ENCODE measurements around the gene THADA.
A peak's percentile ranks its signal among the peaks of the same experiment; 100 is the strongest.

THADA gene

DNA sequence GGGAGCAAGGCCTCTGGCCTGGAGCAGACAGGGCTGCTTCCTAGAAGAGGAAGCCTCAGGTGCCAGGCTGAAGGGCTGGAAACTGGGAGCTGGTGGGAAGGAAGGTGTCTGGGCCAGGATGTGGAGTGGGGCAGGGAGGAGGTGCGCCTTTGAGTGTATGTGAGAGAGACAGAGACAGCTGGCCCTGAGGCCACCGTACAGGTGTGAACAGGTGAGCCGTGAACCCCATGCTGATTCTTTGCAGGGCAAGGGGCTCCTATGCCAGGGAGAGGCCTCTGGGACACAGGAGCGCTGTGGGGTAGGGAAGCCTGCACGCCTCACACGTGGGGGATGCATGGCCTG lies 385.7 kb downstream of the THADA start:
- WGBS (ENCODE audit: insufficient coverage): 73% methylated on average over 5 of the region's 6 CpGs
- no peaks in the 10 kb centered on the region for H3K36me3 ChIP-seq (ENCODE audit: control insufficient read depth in 4 of 4, insufficient read depth in 4 of 4, low read length in 3 of 4)
- no peak for DNase-seq
- H3K4me3 ChIP-seq (ENCODE audit: control insufficient read depth in 1 of 7, extremely low read depth in 1 of 7, insufficient read depth in 4 of 7, low read depth in 2 of 7, low read length in 6 of 7): peak overlapping the region in 1 of 7 experiments; percentile 16
- H3K27ac ChIP-seq (ENCODE audit: insufficient read depth in 1 of 2, low read depth in 1 of 2, low read length in 2 of 2, poor library complexity in 1 of 2, severe bottlenecking in 2 of 2): peak overlapping the region; percentile 59 to 69
- H3K9me3 ChIP-seq (ENCODE audit: control extremely low read depth in 1 of 5, control insufficient read depth in 4 of 5, insufficient read depth in 2 of 5, low read depth in 1 of 5, low read length in 4 of 5): no peaks in the 10 kb centered on the region
- POLR2A ChIA-PET: interaction anchor here (1.3 kb wide), 1 partner anchor 36 kb away, joined by 4 read pairs; no protein-coding TSS in a partner anchor
- CTCF ChIA-PET: interaction anchor here (0.6 to 1.4 kb wide), 10 partner anchors 8 to 275 kb away, joined by 3 read pairs; no protein-coding TSS in a partner anchor
- no peaks in the 10 kb centered on the region for H3K27me3 ChIP-seq (replicated peaks in 2 of 5; ENCODE audit: control insufficient read depth in 4 of 5, insufficient read depth in 5 of 5, low read length in 4 of 5)
- peaks cover 18 to 78% (median 57%) of the 10 kb centered on the region in 4 experiments for H3K4me1 ChIP-seq (ENCODE audit: control extremely low read depth in 1 of 4, control insufficient read depth in 4 of 4, insufficient read depth in 4 of 4, low read length in 3 of 4)

DNA sequence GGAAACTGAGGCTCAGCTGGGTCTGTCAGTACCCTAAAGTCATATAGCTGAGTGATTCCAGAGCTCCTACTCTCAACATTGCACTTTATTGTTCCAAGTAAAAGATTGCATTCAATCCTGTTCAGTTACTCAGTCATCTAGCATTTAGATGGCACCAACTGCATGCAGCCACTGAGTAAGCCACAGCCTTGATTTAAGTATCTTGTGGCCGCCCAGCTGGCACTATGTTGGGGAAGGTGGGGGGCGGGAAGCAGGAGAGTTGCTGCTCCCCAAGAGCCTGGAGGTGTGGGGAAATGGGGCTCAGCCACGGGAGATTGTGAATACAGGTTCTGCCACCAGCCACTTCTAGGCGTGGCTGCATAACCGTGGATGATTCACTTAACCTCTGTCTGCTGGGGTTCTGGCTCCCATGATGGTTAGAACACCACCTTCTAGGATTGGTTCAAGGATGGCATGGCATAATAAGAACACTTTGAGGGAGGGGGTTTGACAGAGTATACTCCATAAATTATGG lies 386.6 kb downstream of the THADA start:
- no peak overlapping the region for H3K4me3 ChIP-seq (ENCODE audit: control insufficient read depth in 1 of 7, extremely low read depth in 1 of 7, insufficient read depth in 4 of 7, low read depth in 2 of 7, low read length in 6 of 7)
- DNase-seq: no peak

GRCh38 chr2:43207553-43208300 lies 388.1 kb downstream of the THADA start:
- Histone ChIP-seq H3K36me3 (ENCODE audit: control insufficient read depth in 4 of 4, insufficient read depth in 4 of 4, low read length in 3 of 4) (no peaks in the 10 kb centered on the region), H3K27me3 (replicated peaks in 2 of 5; ENCODE audit: control insufficient read depth in 4 of 5, insufficient read depth in 5 of 5, low read length in 4 of 5) (no peaks in the 10 kb centered on the region), H3K4me3 (ENCODE audit: control insufficient read depth in 1 of 7, extremely low read depth in 1 of 7, insufficient read depth in 4 of 7, low read depth in 2 of 7, low read length in 6 of 7) (no peak overlapping the region), H3K27ac (ENCODE audit: insufficient read depth in 1 of 2, low read depth in 1 of 2, low read length in 2 of 2, poor library complexity in 1 of 2, severe bottlenecking in 2 of 2) (no peak overlapping the region), H3K9me3 (ENCODE audit: control extremely low read depth in 1 of 5, control insufficient read depth in 4 of 5, insufficient read depth in 2 of 5, low read depth in 1 of 5, low read length in 4 of 5) (no peaks in the 10 kb centered on the region), H3K4me1 (ENCODE audit: control extremely low read depth in 1 of 4, control insufficient read depth in 4 of 4, insufficient read depth in 4 of 4, low read length in 3 of 4) (peaks cover 11 to 73% (median 54%) of the 10 kb centered on the region in 4 experiments)
- ChIA-PET CTCF (interaction anchor here (0.9 to 1.9 kb wide), 5 partner anchors 14 to 74 kb away, joined by 3 to 6 read pairs (median 4); no protein-coding TSS in a partner anchor), POLR2A (no interaction called here)
- WGBS (ENCODE audit: insufficient coverage): 69% methylated on average over 7 of the region's 9 CpGs
- DNase-seq: no peak

More for the DNA sequence above, 386.6 kb downstream of the THADA start:
- H3K36me3 ChIP-seq (ENCODE audit: control insufficient read depth in 4 of 4, insufficient read depth in 4 of 4, low read length in 3 of 4): no peaks in the 10 kb centered on the region
- ChIA-PET CTCF (interaction anchor here (0.7 to 1.4 kb wide), 4 partner anchors 8 to 40 kb away, joined by 3 read pairs; no protein-coding TSS in a partner anchor), POLR2A (interaction anchor here (1.4 kb wide), 1 partner anchor 11 kb away, joined by 4 read pairs; no protein-coding TSS in a partner anchor)
- peaks cover 18 to 77% (median 58%) of the 10 kb centered on the region in 4 experiments for H3K4me1 ChIP-seq (ENCODE audit: control extremely low read depth in 1 of 4, control insufficient read depth in 4 of 4, insufficient read depth in 4 of 4, low read length in 3 of 4)
- no peaks in the 10 kb centered on the region for H3K27me3 ChIP-seq (replicated peaks in 2 of 5; ENCODE audit: control insufficient read depth in 4 of 5, insufficient read depth in 5 of 5, low read length in 4 of 5)
- no peak overlapping the region for H3K27ac ChIP-seq (ENCODE audit: insufficient read depth in 1 of 2, low read depth in 1 of 2, low read length in 2 of 2, poor library complexity in 1 of 2, severe bottlenecking in 2 of 2)
- 83% methylated on average over 4 of the region's 5 CpGs for WGBS (ENCODE audit: insufficient coverage)
- no peaks in the 10 kb centered on the region for H3K9me3 ChIP-seq (ENCODE audit: control extremely low read depth in 1 of 5, control insufficient read depth in 4 of 5, insufficient read depth in 2 of 5, low read depth in 1 of 5, low read length in 4 of 5)

GRCh38 chr2:43206602-43207001 lies 389.2 kb downstream of the THADA start:
- ChIA-PET CTCF (interaction anchor here (0.6 to 1.9 kb wide), 5 partner anchors 13 to 216 kb away, joined by 3 to 6 read pairs (median 4); no protein-coding TSS in a partner anchor), POLR2A (interaction anchor here (0.7 kb wide), 1 partner anchor 129 kb away, joined by 3 read pairs; no protein-coding TSS in a partner anchor)
- Histone ChIP-seq H3K9me3 (ENCODE audit: control extremely low read depth in 1 of 5, control insufficient read depth in 4 of 5, insufficient read depth in 2 of 5, low read depth in 1 of 5, low read length in 4 of 5) (no peaks in the 10 kb centered on the region), H3K4me1 (ENCODE audit: control extremely low read depth in 1 of 4, control insufficient read depth in 4 of 4, insufficient read depth in 4 of 4, low read length in 3 of 4) (peaks cover 5 to 71% (median 51%) of the 10 kb centered on the region in 4 experiments), H3K27me3 (replicated peaks in 2 of 5; ENCODE audit: control insufficient read depth in 4 of 5, insufficient read depth in 5 of 5, low read length in 4 of 5) (no peaks in the 10 kb centered on the region), H3K4me3 (ENCODE audit: control insufficient read depth in 1 of 7, extremely low read depth in 1 of 7, insufficient read depth in 4 of 7, low read depth in 2 of 7, low read length in 6 of 7) (no peak overlapping the region), H3K36me3 (ENCODE audit: control insufficient read depth in 4 of 4, insufficient read depth in 4 of 4, low read length in 3 of 4) (no peaks in the 10 kb centered on the region), H3K27ac (ENCODE audit: insufficient read depth in 1 of 2, low read depth in 1 of 2, low read length in 2 of 2, poor library complexity in 1 of 2, severe bottlenecking in 2 of 2) (no peak overlapping the region)
- DNase-seq: no peak
- WGBS (ENCODE audit: insufficient coverage): 92% methylated on average over 4 of the region's 7 CpGs

- no peak overlapping the region for H3K27ac ChIP-seq (ENCODE audit: insufficient read depth in 1 of 2, low read depth in 1 of 2, low read length in 2 of 2, poor library complexity in 1 of 2, severe bottlenecking in 2 of 2)
- DNase-seq: no peak
- WGBS (ENCODE audit: insufficient coverage): 98% methylated on average over 10 of the region's 11 CpGs
- peaks cover 3 to 67% (median 51%) of the 10 kb centered on the region in 4 experiments for H3K4me1 ChIP-seq (ENCODE audit: control extremely low read depth in 1 of 4, control insufficient read depth in 4 of 4, insufficient read depth in 4 of 4, low read length in 3 of 4)
- POLR2A ChIA-PET: no interaction called here
- no peak overlapping the region for H3K4me3 ChIP-seq (ENCODE audit: control insufficient read depth in 1 of 7, extremely low read depth in 1 of 7, insufficient read depth in 4 of 7, low read depth in 2 of 7, low read length in 6 of 7)
- H3K9me3 ChIP-seq (ENCODE audit: control extremely low read depth in 1 of 5, control insufficient read depth in 4 of 5, insufficient read depth in 2 of 5, low read depth in 1 of 5, low read length in 4 of 5): no peaks in the 10 kb centered on the region
- H3K27me3 ChIP-seq (replicated peaks in 2 of 5; ENCODE audit: control insufficient read depth in 4 of 5, insufficient read depth in 5 of 5, low read length in 4 of 5): no peaks in the 10 kb centered on the region
- H3K36me3 ChIP-seq (ENCODE audit: control insufficient read depth in 4 of 4, insufficient read depth in 4 of 4, low read length in 3 of 4): no peaks in the 10 kb centered on the region
- CTCF ChIA-PET: interaction anchor here (1.2 to 3.4 kb wide), 7 partner anchors 10 to 339 kb away, joined by 3 to 23 read pairs (median 7); no protein-coding TSS in a partner anchor
Observed at GRCh38 chr2:43203373-43203772, 392.5 kb downstream of the THADA start.

DNA sequence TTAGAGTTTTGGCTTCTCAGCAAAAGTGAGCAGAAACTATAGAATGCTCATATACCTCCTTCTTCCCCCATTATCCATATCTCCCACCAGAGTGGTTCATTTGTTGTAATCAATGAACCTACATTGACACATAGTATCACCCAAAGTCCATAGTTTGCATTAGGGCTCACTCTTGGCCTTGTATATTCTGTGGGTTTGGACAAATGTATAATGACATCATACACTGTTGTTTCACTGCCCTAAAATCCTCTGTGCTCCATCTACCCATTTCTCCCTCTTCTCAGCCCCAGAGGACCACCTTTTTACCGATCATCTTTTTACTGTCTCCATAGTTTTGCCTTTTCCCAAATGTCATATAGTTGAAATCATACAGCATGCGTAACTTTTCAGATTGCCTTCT lies 393.5 kb downstream of the THADA start:
- H3K27ac ChIP-seq (ENCODE audit: insufficient read depth in 1 of 2, low read depth in 1 of 2, low read length in 2 of 2, poor library complexity in 1 of 2, severe bottlenecking in 2 of 2): no peak overlapping the region
- no peak for DNase-seq
- peaks cover 5 to 68% (median 50%) of the 10 kb centered on the region in 4 experiments for H3K4me1 ChIP-seq (ENCODE audit: control extremely low read depth in 1 of 4, control insufficient read depth in 4 of 4, insufficient read depth in 4 of 4, low read length in 3 of 4)
- no peaks in the 10 kb centered on the region for H3K36me3 ChIP-seq (ENCODE audit: control insufficient read depth in 4 of 4, insufficient read depth in 4 of 4, low read length in 3 of 4)
- ChIA-PET POLR2A (no interaction called here), CTCF (interaction anchor here (0.6 to 3.4 kb wide), 9 partner anchors 9 to 369 kb away, joined by 3 to 23 read pairs (median 4); no protein-coding TSS in a partner anchor)
- H3K4me3 ChIP-seq (ENCODE audit: control insufficient read depth in 1 of 7, extremely low read depth in 1 of 7, insufficient read depth in 4 of 7, low read depth in 2 of 7, low read length in 6 of 7): no peak overlapping the region
- no peaks in the 10 kb centered on the region for H3K9me3 ChIP-seq (ENCODE audit: control extremely low read depth in 1 of 5, control insufficient read depth in 4 of 5, insufficient read depth in 2 of 5, low read depth in 1 of 5, low read length in 4 of 5)
- 75% methylated on average over 2 of the region's 2 CpGs for WGBS (ENCODE audit: insufficient coverage)
- no peaks in the 10 kb centered on the region for H3K27me3 ChIP-seq (replicated peaks in 2 of 5; ENCODE audit: control insufficient read depth in 4 of 5, insufficient read depth in 5 of 5, low read length in 4 of 5)

GRCh38 chr2:43201497-43201896 lies 394.3 kb downstream of the THADA start:
- peak overlapping the region in 1 of 2 experiments; percentile 34 for H3K27ac ChIP-seq (ENCODE audit: insufficient read depth in 1 of 2, low read depth in 1 of 2, low read length in 2 of 2, poor library complexity in 1 of 2, severe bottlenecking in 2 of 2)
- WGBS (ENCODE audit: insufficient coverage): 13% methylated on average over 4 of the region's 4 CpGs
- DNase-seq: peak in 1 of 3 donors; percentile 23
- ChIA-PET POLR2A (no interaction called here), CTCF (interaction anchor here (0.7 to 3.4 kb wide), 6 partner anchors 8 to 28 kb away, joined by 3 to 23 read pairs (median 4); no protein-coding TSS in a partner anchor)
- no peaks in the 10 kb centered on the region for H3K27me3 ChIP-seq (replicated peaks in 2 of 5; ENCODE audit: control insufficient read depth in 4 of 5, insufficient read depth in 5 of 5, low read length in 4 of 5)
- H3K4me3 ChIP-seq (ENCODE audit: control insufficient read depth in 1 of 7, extremely low read depth in 1 of 7, insufficient read depth in 4 of 7, low read depth in 2 of 7, low read length in 6 of 7): no peak overlapping the region
- no peaks in the 10 kb centered on the region for H3K9me3 ChIP-seq (ENCODE audit: control extremely low read depth in 1 of 5, control insufficient read depth in 4 of 5, insufficient read depth in 2 of 5, low read depth in 1 of 5, low read length in 4 of 5)
- no peaks in the 10 kb centered on the region for H3K36me3 ChIP-seq (ENCODE audit: control insufficient read depth in 4 of 4, insufficient read depth in 4 of 4, low read length in 3 of 4)
- H3K4me1 ChIP-seq (ENCODE audit: control extremely low read depth in 1 of 4, control insufficient read depth in 4 of 4, insufficient read depth in 4 of 4, low read length in 3 of 4): peaks cover 9 to 75% (median 57%) of the 10 kb centered on the region in 4 experiments

Measured in common myeloid progenitor, CD34-positive (primary cell).